Bronchial epithelial cell (primary cell): ENCODE measurements around the gene GPRC5D. TPM values are rescaled to one million over a fixed set of nuclear protein-coding genes. Genes with fewer than 3 reads are reported as not detected.

Experiments
- DNase-seq: peaks from one replicate; pipeline ENCODE4 v3.0.0-alpha.2; 2010; ENCODE audit warnings: low read depth
- FAIRE-seq: peaks from 2 replicates; lab custom pipeline; 2011; peaks lifted over from hg19 to GRCh38; lab: Jason Lieb, UNC
- H3K27me3 ChIP-seq: 2 replicates; pipeline ENCODE4 v1.5.1; 2011; ENCODE audit warnings: low read length; ENCODE audit not compliant: control insufficient read depth, insufficient read depth
- H3K36me3 ChIP-seq: 2 replicates; pipeline ENCODE4 v1.5.1; 2011; ENCODE audit warnings: low read length; ENCODE audit not compliant: control insufficient read depth, insufficient read depth
- H3K4me3 ChIP-seq: 2 replicates; pipeline ENCODE4 v1.5.1; 2011; ENCODE audit warnings: mild to moderate bottlenecking, low read depth, low read length, control low read depth
- CTCF ChIP-seq: IDR thresholded peaks from 2 replicates; pipeline ENCODE4 v1.5.1; 2011; ENCODE audit warnings: mild to moderate bottlenecking, moderate library complexity, low read length, control low read depth, inconsistent platforms; ENCODE audit not compliant: insufficient read depth, severe bottlenecking
- total RNA-seq: library from RNA; depleted of rRNA; stranded (reverse); fragments of >200 nt; gene quantifications from 2 replicates; pipeline ENCODE4 v1.2.1, GENCODE V29; 2014

The GPRC5D gene
- total RNA-seq, 1 donor from 2014 or later: not detected

GRCh38 chr12:12926571-12927071, 25.3 kb downstream of the GPRC5D start:
- no peak for FAIRE-seq
- DNase-seq: no peak

DNA sequence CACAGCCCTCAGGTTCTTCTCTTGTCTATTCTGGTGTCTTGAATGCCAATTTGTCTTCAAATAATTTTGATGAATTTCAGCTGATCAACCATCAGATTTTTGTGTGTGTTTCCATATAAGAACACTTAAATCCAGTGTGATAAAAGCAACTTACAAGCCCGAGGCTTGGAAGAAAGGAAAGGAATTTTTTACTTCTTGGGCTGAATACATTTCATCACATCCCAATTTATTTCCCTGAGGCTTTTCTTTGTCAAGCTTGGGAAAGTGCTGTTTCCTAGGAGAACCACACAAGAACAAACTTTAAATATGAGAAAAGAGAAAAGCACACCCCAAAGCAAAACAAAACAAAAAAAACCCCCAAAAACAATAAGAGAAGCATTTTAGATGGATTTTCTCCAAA, 26.6 kb downstream of the GPRC5D start:
- TF ChIP-seq CTCF: no peak
- DNase-seq (no peak), FAIRE-seq (no peak)
- H3K36me3 ChIP-seq: peaks cover 4% of the 10 kb centered on the region
- H3K27me3 ChIP-seq: no peaks in the 10 kb centered on the region
- no peak overlapping the region for H3K4me3 ChIP-seq

More at GRCh38 chr12:12926571-12927071, 25.3 kb downstream of the GPRC5D start:
- no peak for TF ChIP-seq CTCF
- Histone ChIP-seq H3K27me3 (no peaks in the 10 kb centered on the region), H3K4me3 (no peak overlapping the region), H3K36me3 (peaks cover 4% of the 10 kb centered on the region)

GRCh38 chr12:12924169-12924568, 27.8 kb downstream of the GPRC5D start:
- FAIRE-seq: no peak
- Histone ChIP-seq H3K27me3 (no peaks in the 10 kb centered on the region), H3K36me3 (no peaks in the 10 kb centered on the region), H3K4me3 (no peak overlapping the region)
- no peak for DNase-seq
- TF ChIP-seq CTCF: no peak

DNA sequence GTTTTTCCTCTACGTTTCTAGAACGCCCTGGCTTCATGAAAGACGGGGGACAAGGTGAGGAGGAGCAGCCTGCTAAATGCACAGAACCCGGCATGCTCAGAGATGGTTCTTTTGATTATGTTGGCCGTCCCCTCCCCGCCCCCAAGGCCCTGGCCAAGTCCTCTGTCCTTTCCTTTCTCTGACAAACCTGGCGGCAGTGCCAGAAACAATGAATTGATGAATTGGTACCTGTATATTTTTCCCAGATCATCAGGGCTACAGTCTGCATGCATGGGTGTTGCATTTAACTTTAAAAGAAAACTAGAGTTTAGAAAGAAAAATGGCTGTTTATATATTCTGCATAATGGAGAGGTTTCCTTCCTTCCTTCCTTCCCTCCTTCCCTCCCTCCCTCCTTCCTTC, 29.0 kb downstream of the GPRC5D start:
- FAIRE-seq: no peak
- Histone ChIP-seq H3K36me3 (no peaks in the 10 kb centered on the region), H3K4me3 (no peak overlapping the region), H3K27me3 (no peaks in the 10 kb centered on the region)
- DNase-seq: no peak
- TF ChIP-seq CTCF: no peak

DNA sequence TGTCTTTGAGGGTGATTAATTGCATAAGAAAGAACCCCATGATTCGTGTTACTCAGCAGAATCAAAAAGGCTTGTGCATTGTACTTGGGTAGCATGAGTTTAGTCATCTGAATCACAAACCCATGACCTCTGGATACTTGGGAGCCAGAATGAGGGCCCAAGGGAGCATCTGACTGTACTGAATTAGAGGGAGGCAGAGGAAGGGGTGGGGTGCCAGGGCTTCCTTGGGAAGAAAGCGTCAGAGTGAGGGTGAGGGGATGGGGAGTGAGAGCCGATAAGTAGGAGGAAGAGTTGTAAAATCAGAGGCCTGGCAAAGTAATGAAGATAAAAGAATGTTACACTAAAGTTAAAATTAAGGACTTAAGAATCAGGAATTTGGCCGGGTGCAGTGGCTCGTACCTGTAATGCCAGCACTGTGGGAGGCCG, 29.8 kb downstream of the GPRC5D start:
- H3K36me3 ChIP-seq: no peaks in the 10 kb centered on the region
- TF ChIP-seq CTCF: no peak
- FAIRE-seq (no peak), DNase-seq (peak; percentile 42)
- no peaks in the 10 kb centered on the region for H3K27me3 ChIP-seq
- H3K4me3 ChIP-seq: no peak overlapping the region

DNA sequence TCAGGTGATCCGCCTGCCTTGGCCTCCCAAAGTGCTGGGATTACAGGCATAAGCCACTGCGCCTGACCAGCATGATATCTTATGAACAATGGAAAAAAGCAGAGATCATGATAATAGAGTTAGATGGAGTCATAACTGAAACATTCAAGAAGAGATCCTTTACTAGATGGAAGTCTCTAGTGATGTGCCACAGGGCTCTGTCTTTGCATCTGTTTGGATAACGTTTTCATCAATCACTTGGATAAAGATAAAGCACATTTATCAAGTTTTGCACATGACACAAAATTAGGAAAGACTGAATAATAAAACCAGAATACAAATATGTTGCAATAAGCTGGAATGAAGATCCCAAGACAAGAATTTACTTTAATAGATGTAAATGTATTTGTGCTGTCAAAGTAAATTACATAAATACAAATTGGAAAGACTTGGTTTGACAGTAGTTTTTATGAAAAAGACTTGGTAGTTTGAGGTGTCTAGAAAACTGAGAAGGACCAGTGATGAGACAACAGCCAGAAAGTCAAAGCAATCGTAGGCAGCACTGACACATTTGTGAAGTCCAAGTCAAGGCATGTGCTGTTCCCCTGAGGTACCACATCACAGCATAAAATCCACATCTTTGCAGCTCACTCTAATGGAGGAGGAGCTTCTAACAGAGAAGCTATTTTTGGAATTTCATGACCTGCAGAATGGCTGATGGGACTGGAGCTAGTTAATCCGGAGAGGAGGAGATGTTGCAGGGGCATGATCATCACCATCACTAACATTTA, 32.1 kb downstream of the GPRC5D start:
- H3K27me3 ChIP-seq: no peaks in the 10 kb centered on the region
- H3K4me3 ChIP-seq: no peak overlapping the region
- peaks cover 1% of the 10 kb centered on the region for H3K36me3 ChIP-seq
- TF ChIP-seq CTCF: no peak
- DNase-seq (no peak), FAIRE-seq (no peak)
